GDM1 (cell line): ENCODE data around the gene TP73.

Experiments used
- DNase-seq: peaks from one replicate; lab custom pipeline; 2025; lab: John Stamatoyannopoulos, UW

The TP73 gene

GRCh38 chr1:3708791-3709190 is 56.5 kb downstream of the TP73 start:
- no peak for DNase-seq

GRCh38 chr1:3710251-3710650 is 57.9 kb downstream of the TP73 start:
- no peak for DNase-seq

- DNase-seq: no peak
Observed at GRCh38 chr1:3711381-3711779, 59.1 kb downstream of the TP73 start.

GRCh38 chr1:3711780-3712451 is 59.6 kb downstream of the TP73 start:
- no peak for DNase-seq

- no peak for DNase-seq
Observed at GRCh38 chr1:3712573-3713535, 60.5 kb downstream of the TP73 start.

GRCh38 chr1:3713840-3714239 is 61.5 kb downstream of the TP73 start:
- no peak for DNase-seq

- DNase-seq: no peak
Observed at GRCh38 chr1:3714284-3714741, 62.0 kb downstream of the TP73 start.

- DNase-seq: no peak
Observed at GRCh38 chr1:3714814-3715213, 62.5 kb downstream of the TP73 start.

GRCh38 chr1:3716351-3716750 is 64.0 kb downstream of the TP73 start:
- no peak for DNase-seq

- DNase-seq: no peak
Observed at GRCh38 chr1:3717041-3717714, 64.9 kb downstream of the TP73 start.

- DNase-seq: no peak
Observed at GRCh38 chr1:3717715-3718601, 65.6 kb downstream of the TP73 start.

- no peak for DNase-seq
Observed at GRCh38 chr1:3718764-3719163, 66.4 kb downstream of the TP73 start.

- no peak for DNase-seq
Observed at GRCh38 chr1:3721955-3722465, 69.7 kb downstream of the TP73 start.

- DNase-seq: no peak
Observed at GRCh38 chr1:3722846-3723245, 70.5 kb downstream of the TP73 start.

GRCh38 chr1:3724416-3725030 is 72.2 kb downstream of the TP73 start:
- peak; percentile 32 for DNase-seq

- no peak for DNase-seq
Observed at GRCh38 chr1:3725366-3725765, 73.0 kb downstream of the TP73 start.

GRCh38 chr1:3727042-3727824 is 74.9 kb downstream of the TP73 start:
- DNase-seq: no peak

GRCh38 chr1:3727825-3728776 is 75.8 kb downstream of the TP73 start:
- no peak for DNase-seq
